BJ (cell line): ENCODE measurements around the gene USPL1. TPM values are rescaled to one million over a fixed set of nuclear protein-coding genes. Genes with fewer than 3 reads are reported as not detected.

Source experiments
- CTCF ChIA-PET: fragments of 350-600 bp; formaldehyde crosslinking; extraction: SDS; loops from one replicate; lab custom pipeline; 2021; ENCODE audit warnings: antibody characterized with exemption, inconsistent platforms; lab: Yijun Ruan, JAX
- POLR2A ChIA-PET: fragments of 300-600 bp; sonication (Branson Sonifier 250); formaldehyde crosslinking; extraction: SDS; loops from one replicate; lab custom pipeline; 2021; ENCODE audit warnings: antibody characterized with exemption; lab: Charles Lee
- DNase-seq: peaks from one replicate; pipeline ENCODE4 v3.0.0-alpha.2; 2011; ENCODE audit warnings: low read depth
- H3K27me3 ChIP-seq: 2 replicates; pipeline ENCODE4 v1.6.0; 2011; ENCODE audit warnings: low read length; ENCODE audit not compliant: control insufficient read depth, insufficient read depth
- H3K36me3 ChIP-seq: 2 replicates; pipeline ENCODE4 v1.5.1; 2011; ENCODE audit warnings: low read length; ENCODE audit not compliant: control insufficient read depth, insufficient read depth
- H3K4me3 ChIP-seq: 2 replicates; pipeline ENCODE4 v1.5.1; 2011; ENCODE audit warnings: low read depth, mild to moderate bottlenecking, control low read depth, low read length
- CTCF ChIP-seq: IDR thresholded peaks from 2 replicates; pipeline ENCODE4 v1.5.1; 2011; ENCODE audit warnings: low read depth, mild to moderate bottlenecking, control low read depth, inconsistent platforms, low read length, moderate library complexity; ENCODE audit not compliant: insufficient read depth
- polyA plus RNA-seq: library from polyadenylated mRNA; depleted of rRNA; stranded (reverse); fragments of >200 nt; gene quantifications from 2 replicates; pipeline ENCODE4 v1.2.3, GENCODE V29; 2011

The USPL1 gene
- polyA plus RNA-seq, 1 experiment: 7.5 TPM

DNA sequence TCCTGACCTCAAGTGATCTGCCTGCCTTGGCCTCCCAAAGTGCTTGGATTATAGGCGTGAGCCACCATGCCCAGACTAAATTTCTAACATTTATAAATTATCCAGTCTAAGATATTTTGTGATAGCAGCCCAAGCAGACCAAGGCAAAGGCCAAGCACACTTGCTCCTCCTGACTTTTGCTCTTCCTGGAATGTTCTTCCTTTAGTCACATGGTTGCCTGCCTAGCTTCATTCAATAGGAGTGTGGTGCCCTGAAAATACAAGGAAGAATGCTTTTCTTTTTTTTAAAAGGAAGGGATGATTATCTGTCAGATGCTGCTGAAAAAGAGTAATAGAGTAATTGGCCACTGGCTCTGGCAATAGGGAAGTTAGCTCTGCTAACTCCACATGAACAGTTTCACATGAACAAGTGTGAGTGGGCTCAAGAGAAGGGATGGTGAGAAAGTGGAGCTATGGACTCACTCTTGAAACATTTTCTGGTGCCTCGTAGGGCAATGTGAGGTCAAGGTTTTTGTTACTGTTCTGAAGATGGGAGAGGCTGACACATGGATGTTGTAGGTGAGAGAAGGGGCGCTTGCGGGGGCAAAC, 47.1 kb downstream of the USPL1 start:
- Histone ChIP-seq H3K4me3 (no peak overlapping the region), H3K27me3 (no peaks in the 10 kb centered on the region), H3K36me3 (peaks cover 2% of the 10 kb centered on the region)
- no peak for DNase-seq
- ChIA-PET CTCF (interaction anchor here (1.7 kb wide), 1 partner anchor 138 kb away, joined by 6 read pairs; no protein-coding TSS in a partner anchor), POLR2A (no interaction called here)
- no peak for TF ChIP-seq CTCF

DNA sequence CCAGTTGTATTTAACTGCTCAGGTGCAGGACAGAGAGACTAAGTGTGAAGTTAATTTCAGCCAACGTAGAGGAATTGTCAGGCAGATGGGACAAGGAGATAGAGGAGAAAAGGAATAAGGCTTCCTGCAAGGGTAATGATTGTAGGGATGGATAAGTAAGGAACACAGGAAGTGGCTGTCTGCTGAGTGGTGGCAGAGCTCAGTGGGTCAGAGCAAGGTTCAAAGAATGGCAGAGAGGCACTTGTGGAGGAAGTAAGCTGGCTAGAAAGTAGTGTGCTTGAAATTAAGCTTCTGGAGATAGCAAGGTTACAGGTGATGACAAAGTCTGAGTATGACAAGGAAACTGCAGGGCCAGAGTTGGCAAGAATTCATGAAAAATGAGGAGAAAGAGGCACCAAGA, 47.9 kb downstream of the USPL1 start:
- DNase-seq: no peak
- POLR2A ChIA-PET: no interaction called here
- CTCF ChIA-PET: interaction anchor here (1.7 kb wide), 1 partner anchor 138 kb away, joined by 6 read pairs; no protein-coding TSS in a partner anchor
- Histone ChIP-seq H3K36me3 (no peaks in the 10 kb centered on the region; the same call in 1 of the 2 replicates), H3K27me3 (no peaks in the 10 kb centered on the region), H3K4me3 (no peak overlapping the region)
- TF ChIP-seq CTCF: no peak

DNA sequence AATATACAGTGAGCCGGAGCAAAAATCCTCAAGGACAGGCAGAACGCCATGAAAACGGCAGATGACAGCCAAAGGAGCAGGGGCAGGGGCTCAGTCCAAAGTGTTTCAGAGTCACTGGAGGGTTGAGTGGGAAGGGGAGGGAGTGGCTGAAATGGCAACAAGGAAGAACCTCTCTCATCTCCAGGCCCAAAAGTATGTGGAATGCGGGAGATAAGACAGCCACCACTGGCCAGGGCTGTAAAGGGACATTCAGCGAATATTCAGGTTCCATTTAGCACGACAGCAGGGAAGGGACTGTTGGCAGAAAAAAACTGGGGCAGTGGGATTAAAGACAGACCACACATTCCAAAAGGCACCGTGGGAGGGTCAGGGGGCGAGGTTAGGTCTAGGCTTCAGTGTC, 48.4 kb downstream of the USPL1 start:
- no peak overlapping the region for H3K4me3 ChIP-seq
- CTCF ChIA-PET: interaction anchor here (1.7 kb wide), 1 partner anchor 137 kb away, joined by 6 read pairs; no protein-coding TSS in a partner anchor
- POLR2A ChIA-PET: no interaction called here
- H3K27me3 ChIP-seq: no peaks in the 10 kb centered on the region
- H3K36me3 ChIP-seq: no peaks in the 10 kb centered on the region; the same call in 1 of the 2 replicates
- no peak for DNase-seq
- TF ChIP-seq CTCF: no peak

DNA sequence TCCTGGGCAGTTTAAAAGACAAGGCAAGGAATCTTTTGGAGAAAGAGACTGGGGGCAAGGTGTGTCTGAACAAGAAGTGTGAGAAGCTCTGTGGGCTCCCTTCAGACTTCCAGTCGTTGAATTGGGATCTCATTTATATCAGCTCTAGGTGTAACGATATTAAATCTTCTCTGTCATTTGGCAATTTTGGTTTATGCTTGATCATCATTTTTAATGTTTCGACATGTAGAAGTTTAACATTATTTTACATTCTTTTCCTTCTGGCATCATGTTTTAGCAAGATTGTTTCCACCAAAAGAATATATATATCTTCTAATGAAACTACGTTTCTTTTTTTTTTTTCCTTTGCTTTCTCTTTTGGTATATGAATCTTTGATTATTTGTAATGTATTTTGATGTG, 49.3 kb downstream of the USPL1 start:
- CTCF ChIA-PET: no interaction called here
- no peak for TF ChIP-seq CTCF
- Histone ChIP-seq H3K4me3 (no peak overlapping the region), H3K27me3 (no peaks in the 10 kb centered on the region), H3K36me3 (no peaks in the 10 kb centered on the region)
- DNase-seq: no peak
- POLR2A ChIA-PET: no interaction called here

DNA sequence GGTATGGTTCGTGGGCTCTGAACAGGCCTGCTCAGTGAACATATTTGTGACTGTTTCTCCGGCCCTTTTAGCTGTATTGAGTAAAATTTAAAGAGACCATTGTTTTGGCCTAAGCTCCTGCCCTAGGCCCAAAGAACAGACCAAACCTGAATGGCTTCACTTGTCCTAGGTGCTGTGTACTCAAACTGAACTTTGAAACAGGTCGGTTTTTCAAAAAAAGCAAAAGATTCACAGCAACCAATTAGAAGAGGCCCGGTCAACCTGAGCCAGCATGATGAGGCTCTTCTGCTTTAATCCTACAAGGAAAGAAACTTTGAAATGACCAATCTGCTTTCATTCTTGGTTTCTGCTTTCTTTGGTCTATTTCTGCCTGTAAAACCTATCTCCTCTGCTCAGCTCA, 50.6 kb downstream of the USPL1 start:
- POLR2A ChIA-PET: interaction anchor here (0.6 kb wide), 1 partner anchor 9 kb away, joined by 3 read pairs; no protein-coding TSS in a partner anchor
- Histone ChIP-seq H3K36me3 (no peaks in the 10 kb centered on the region), H3K27me3 (no peaks in the 10 kb centered on the region), H3K4me3 (no peak overlapping the region)
- no peak for TF ChIP-seq CTCF
- CTCF ChIA-PET: no interaction called here
- DNase-seq: no peak
